Keratinocyte (primary cell): ENCODE data around the gene SCPEP1.

Experiments
- CTCF ChIP-seq, 3 experiments: IDR thresholded peaks in 1 of 3; conservative IDR thresholded peaks in 1 of 3; optimal IDR thresholded peaks in 1 of 3; 2 replicates in 2 of 3; 3 replicates in 1 of 3; pipeline versions ENCODE3 to v1.5.1; 2011; ENCODE audit warnings: low read length in 3 of 3, mild to moderate bottlenecking in 3 of 3, moderate library complexity in 2 of 3, control low read depth in 1 of 3, inconsistent platforms in 1 of 3; ENCODE audit not compliant: insufficient read depth in 2 of 3; ENCODE audit errors: extremely low read depth in 1 of 3
- EZH2 ChIP-seq: IDR thresholded peaks from one replicate; pipeline ENCODE4 v1.6.1; 2012; ENCODE audit warnings: inconsistent platforms, mild to moderate bottlenecking, low read length, moderate library complexity

- TF ChIP-seq CTCF (optimal IDR thresholded peaks at IDR 0.05 in 1 of 3, IDR thresholded peaks at IDR 0.05 in 1 of 3, conservative IDR thresholded peaks at IDR 0.05 in 1 of 3; ENCODE audit: extremely low read depth in 1 of 3, insufficient read depth in 2 of 3, low read length in 3 of 3) (no peak), EZH2 (no peak)
Measured at GRCh38 chr17:57025876-57026275, 47.9 kb downstream of the SCPEP1 start.
